Hepatocyte (in vitro differentiated cells): ENCODE results near the gene ZNF8. TPM values are rescaled to one million over a fixed set of nuclear protein-coding genes. Genes with fewer than 3 reads are reported as not detected.
A peak's percentile ranks its signal among the peaks of the same experiment; 100 is the strongest.

ENCODE experiments used
- DNase-seq: peaks from one replicate; pipeline ENCODE4 v3.0.0-alpha.2; 2016; ENCODE audit warnings: low spot score
- H2AFZ ChIP-seq: fragments of 200-600 bp; sonication (generic); 2 replicates; pipeline ENCODE4 v1.6.0; 2016; ENCODE audit warnings: antibody characterized with exemption, mild to moderate bottlenecking
- H3K27ac ChIP-seq: fragments of 200-600 bp; sonication (generic); 2 replicates; pipeline ENCODE4 v1.5.1; 2016; ENCODE audit warnings: mild to moderate bottlenecking
- H3K27me3 ChIP-seq: fragments of 200-600 bp; sonication (generic); 2 replicates; pipeline ENCODE4 v1.6.1; 2016
- H3K36me3 ChIP-seq: fragments of 200-600 bp; sonication (generic); replicated peaks from 2 replicates; pipeline ENCODE4 v1.5.1; 2016; ENCODE audit warnings: low read depth; ENCODE audit not compliant: insufficient read depth
- H3K4me1 ChIP-seq: fragments of 200-600 bp; sonication (generic); 2 replicates; pipeline ENCODE4 v1.5.1; 2016; ENCODE audit warnings: mild to moderate bottlenecking, moderate library complexity; ENCODE audit not compliant: insufficient read depth
- H3K4me2 ChIP-seq: fragments of 200-600 bp; sonication (generic); 2 replicates; pipeline ENCODE4 v1.6.0; 2016
- H3K4me3 ChIP-seq: fragments of 200-600 bp; sonication (generic); 2 replicates; pipeline ENCODE4 v1.5.1; 2016; ENCODE audit warnings: mild to moderate bottlenecking
- H3K79me2 ChIP-seq: fragments of 200-600 bp; sonication (generic); 2 replicates; pipeline ENCODE4 v1.6.0; 2017; ENCODE audit warnings: mild to moderate bottlenecking
- H3K9me2 ChIP-seq: fragments of 200-600 bp; sonication (generic); replicated peaks from 2 replicates; pipeline ENCODE4 v1.6.0; 2017; ENCODE audit warnings: mild to moderate bottlenecking; ENCODE audit not compliant: insufficient read depth
- H3K9me3 ChIP-seq: fragments of 200-600 bp; sonication (generic); 2 replicates; pipeline ENCODE4 v1.5.1; 2016; ENCODE audit warnings: low read depth, mild to moderate bottlenecking
- H4K20me1 ChIP-seq: fragments of 200-600 bp; sonication (generic); 2 replicates; pipeline ENCODE4 v1.6.0; 2016; ENCODE audit warnings: mild to moderate bottlenecking; ENCODE audit not compliant: insufficient read depth, poor library complexity, severe bottlenecking
- CTCF ChIP-seq: fragments of 200-600 bp; sonication (generic); IDR thresholded peaks from 2 replicates; pipeline ENCODE4 v1.5.1; 2016; ENCODE audit warnings: antibody characterized with exemption, mild to moderate bottlenecking; ENCODE audit not compliant: poor library complexity
- EZH2 ChIP-seq: fragments of 200-600 bp; sonication (generic); IDR thresholded peaks from 2 replicates; pipeline ENCODE4 v1.6.1; 2016; ENCODE audit warnings: antibody characterized with exemption, mild to moderate bottlenecking, borderline replicate concordance
- EZH2phosphoT487 ChIP-seq: fragments of 200-600 bp; sonication (generic); IDR thresholded peaks from one replicate; pipeline ENCODE4 v1.6.1; 2018; ENCODE audit warnings: antibody characterized with exemption, mild to moderate bottlenecking, low read depth, moderate library complexity; ENCODE audit not compliant: unreplicated experiment, severe bottlenecking
- WGBS: methylation state at CpG from one replicate; pipeline ENCODE4 v1.1.6; 2016; ENCODE audit warnings: low lambda C conversion rate; ENCODE audit errors: missing lambda C conversion rate; 5-methylcytosine and 5-hydroxymethylcytosine counted together
- polyA plus RNA-seq: library from polyadenylated mRNA; unstranded; fragments of >200 nt; fragmentation: Nextera tagmentation; extraction: Ambion mirVana; gene quantifications from 2 replicates; pipeline ENCODE4 v1.2.1, GENCODE V29; 2016
- total RNA-seq: library from RNA; depleted of rRNA; stranded (reverse); fragments of >200 nt; gene quantifications from 2 replicates; pipeline ENCODE4 v1.2.3, GENCODE V29; 2014

The ZNF8 gene
- total and polyA plus RNA-seq, 2 experiments from 2014 or later: 1.4 to 8.7 TPM

DNA sequence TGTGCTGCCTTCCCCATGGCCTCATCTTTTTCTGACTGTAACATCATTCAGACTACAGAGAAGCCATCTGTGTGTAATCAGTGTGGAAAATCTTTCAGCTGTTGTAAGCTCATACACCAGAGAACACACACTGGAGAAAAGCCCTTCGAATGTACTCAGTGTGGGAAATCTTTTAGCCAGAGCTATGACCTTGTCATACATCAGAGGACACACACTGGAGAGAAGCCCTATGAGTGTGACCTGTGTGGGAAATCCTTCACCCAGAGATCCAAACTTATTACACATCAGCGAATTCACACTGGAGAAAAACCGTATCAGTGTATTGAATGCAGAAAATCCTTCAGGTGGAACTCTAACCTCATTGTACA, 17.2 kb upstream of the ZNF8 start:
- TF ChIP-seq EZH2phosphoT487: no peak
- no peaks in the 10 kb centered on the region for H4K20me1 ChIP-seq
- H3K79me2 ChIP-seq: no peaks in the 10 kb centered on the region
- H3K4me2 ChIP-seq: no peak overlapping the region
- H3K4me3 ChIP-seq: no peak overlapping the region
- H3K27me3 ChIP-seq: no peaks in the 10 kb centered on the region
- H3K36me3 ChIP-seq: peaks cover 20% of the 10 kb centered on the region
- H3K9me3 ChIP-seq: peaks cover 76% of the 10 kb centered on the region
- H3K4me1 ChIP-seq: no peaks in the 10 kb centered on the region
- no peak for DNase-seq
- no peak overlapping the region for H2AFZ ChIP-seq
- 98% methylated on average over 3 of the region's 3 CpGs for WGBS
- H3K27ac ChIP-seq: no peak overlapping the region
- H3K9me2 ChIP-seq: no peaks in the 10 kb centered on the region

DNA sequence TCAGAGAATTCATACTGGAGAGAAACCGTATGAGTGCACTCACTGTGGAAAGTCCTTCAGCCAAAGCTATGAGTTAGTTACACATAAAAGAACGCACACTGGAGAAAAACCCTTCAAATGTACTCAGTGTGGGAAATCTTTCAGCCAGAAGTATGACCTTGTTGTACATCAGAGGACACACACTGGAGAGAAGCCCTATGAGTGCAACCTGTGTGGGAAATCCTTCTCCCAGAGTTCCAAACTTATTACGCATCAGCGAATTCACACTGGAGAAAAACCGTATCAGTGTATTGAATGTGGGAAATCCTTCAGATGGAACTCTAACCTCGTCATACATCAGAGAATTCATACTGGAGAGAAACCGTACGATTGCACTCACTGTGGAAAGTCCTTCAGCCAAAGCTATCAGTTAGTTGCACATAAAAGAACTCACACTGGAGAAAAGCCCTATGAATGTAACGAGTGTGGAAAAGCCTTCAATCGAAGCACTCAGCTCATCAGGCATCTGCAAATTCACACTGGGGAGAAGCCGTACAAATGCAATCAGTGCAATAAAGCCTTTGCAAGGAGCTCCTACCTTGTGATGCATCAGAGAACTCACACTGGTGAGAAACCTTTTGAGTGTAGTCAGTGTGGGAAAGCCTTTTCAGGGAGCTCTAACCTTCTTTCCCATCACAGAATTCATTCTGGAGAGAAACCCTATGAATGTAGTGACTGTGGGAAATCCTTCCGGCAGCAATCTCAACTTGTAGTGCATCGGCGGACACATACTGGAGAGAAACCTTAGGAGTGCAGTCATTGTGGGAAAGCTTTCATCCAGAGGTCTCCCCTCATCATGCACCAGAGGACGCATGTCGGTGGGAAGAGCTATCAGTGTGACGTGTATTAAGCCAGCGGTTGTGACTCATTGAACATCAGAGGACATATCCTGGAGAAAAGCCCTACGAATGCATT, 16.5 kb upstream of the ZNF8 start:
- H3K79me2 ChIP-seq: no peaks in the 10 kb centered on the region
- H3K36me3 ChIP-seq: peaks cover 20% of the 10 kb centered on the region
- DNase-seq: no peak
- no peak overlapping the region for H2AFZ ChIP-seq
- H3K4me2 ChIP-seq: no peak overlapping the region
- TF ChIP-seq CTCF (no peak), EZH2phosphoT487 (no peak)
- no peak overlapping the region for H3K27ac ChIP-seq
- no peaks in the 10 kb centered on the region for H3K4me1 ChIP-seq
- 98% methylated on average over 19 of the region's 19 CpGs for WGBS
- H3K27me3 ChIP-seq: no peaks in the 10 kb centered on the region
- no peaks in the 10 kb centered on the region for H4K20me1 ChIP-seq
- peak overlapping the region; percentile 10 for H3K4me3 ChIP-seq
- H3K9me2 ChIP-seq: no peaks in the 10 kb centered on the region
- H3K9me3 ChIP-seq: peaks cover 77% of the 10 kb centered on the region

DNA sequence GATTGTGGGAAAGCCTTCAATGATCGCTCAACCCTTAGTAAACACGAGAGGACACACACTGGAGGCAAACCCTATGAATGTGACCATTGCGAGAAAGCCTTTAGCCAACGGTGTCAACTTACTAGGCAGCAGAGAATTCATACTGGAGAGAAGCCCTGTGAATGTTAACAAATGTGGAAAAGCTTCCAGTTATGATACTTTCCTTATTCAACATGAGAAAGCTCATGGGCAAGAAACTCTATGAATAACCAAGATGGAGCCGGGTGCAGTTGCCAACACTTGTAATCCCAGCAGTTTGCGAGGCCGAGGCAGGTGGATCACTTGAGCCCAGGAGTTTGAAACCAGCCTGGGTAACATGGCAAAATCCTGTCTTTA, 15.8 kb upstream of the ZNF8 start:
- H3K27ac ChIP-seq: no peak overlapping the region
- TF ChIP-seq EZH2 (no peak), CTCF (no peak), EZH2phosphoT487 (no peak)
- H3K4me1 ChIP-seq: no peaks in the 10 kb centered on the region
- WGBS: over 99% methylated on average over 7 of the region's 7 CpGs
- no peaks in the 10 kb centered on the region for H3K27me3 ChIP-seq
- peak overlapping the region; percentile 10 for H3K4me3 ChIP-seq
- no peaks in the 10 kb centered on the region for H3K79me2 ChIP-seq
- no peak for DNase-seq
- no peak overlapping the region for H2AFZ ChIP-seq
- H3K9me3 ChIP-seq: peaks cover 71% of the 10 kb centered on the region
- no peaks in the 10 kb centered on the region for H4K20me1 ChIP-seq
- peaks cover 20% of the 10 kb centered on the region for H3K36me3 ChIP-seq
- H3K9me2 ChIP-seq: no peaks in the 10 kb centered on the region
- no peak overlapping the region for H3K4me2 ChIP-seq

DNA sequence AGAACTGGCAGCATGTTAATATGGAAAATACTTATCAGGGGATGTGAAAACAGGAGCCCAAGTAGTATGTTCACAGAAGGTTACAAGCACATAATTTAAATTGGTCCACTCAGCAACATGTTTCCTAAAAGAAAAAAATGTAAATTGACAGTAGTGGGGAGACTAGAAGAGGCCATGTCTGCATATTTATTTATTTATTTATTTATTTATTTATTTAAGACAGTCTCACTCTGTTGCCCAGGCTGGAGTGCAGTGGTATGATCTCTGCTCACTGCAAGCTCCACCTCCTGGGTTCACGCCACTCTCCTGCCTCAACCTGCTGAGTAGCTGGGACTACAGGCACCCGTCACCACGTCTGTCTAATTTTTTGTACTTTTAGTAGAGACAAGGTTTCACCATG, 13.7 kb upstream of the ZNF8 start:
- no peak for TF ChIP-seq EZH2phosphoT487
- H3K9me2 ChIP-seq: no peaks in the 10 kb centered on the region
- H3K79me2 ChIP-seq: no peaks in the 10 kb centered on the region
- peaks cover 13% of the 10 kb centered on the region for H3K36me3 ChIP-seq
- no peaks in the 10 kb centered on the region for H4K20me1 ChIP-seq
- 98% methylated on average over 3 of the region's 3 CpGs for WGBS
- H2AFZ ChIP-seq: no peak overlapping the region
- no peaks in the 10 kb centered on the region for H3K27me3 ChIP-seq
- no peak for DNase-seq
- H3K4me3 ChIP-seq: no peak overlapping the region
- no peak overlapping the region for H3K27ac ChIP-seq
- no peaks in the 10 kb centered on the region for H3K4me1 ChIP-seq
- no peak overlapping the region for H3K4me2 ChIP-seq
- peaks cover 68% of the 10 kb centered on the region for H3K9me3 ChIP-seq
